ENCODE results near the gene MTHFD1. TPM values are rescaled to one million over a fixed set of nuclear protein-coding genes. Genes with fewer than 3 reads are reported as not detected.
A peak's percentile ranks its signal among the peaks of the same experiment; 100 is the strongest.

The MTHFD1 gene
- total RNA-seq, 2 donors from 2014 or later = 103 to 116 TPM

DNA sequence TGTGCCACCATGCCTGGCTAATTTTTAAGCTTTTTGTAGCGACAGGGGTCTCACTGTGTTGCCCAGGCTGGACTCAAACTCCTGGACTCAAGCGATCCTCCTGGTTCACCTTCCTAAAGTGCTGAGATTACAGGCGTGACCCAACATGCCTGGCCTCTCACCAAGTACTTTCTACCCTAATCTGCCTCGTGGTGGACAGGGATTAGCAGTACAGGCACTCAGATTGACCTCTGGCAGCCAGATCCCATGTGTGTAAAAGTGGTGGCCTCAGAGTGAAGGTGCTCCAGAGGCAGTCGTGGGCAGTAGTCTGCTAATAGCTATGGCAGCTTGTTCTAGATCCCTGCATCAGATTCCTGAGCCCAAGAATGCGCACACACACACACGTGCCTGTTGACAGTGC, 30.9 kb downstream of the MTHFD1 start:
- H3K36me3 Mint-ChIP-seq (ENCODE audit: low read depth) = peaks cover 79% of the 10 kb centered on the region
- 91 to 92% methylated on average over 5 to 7 of the region's 7 CpGs for WGBS, 2 experiments (ENCODE audit: insufficient coverage in 1 of 2, insufficient read length in 1 of 2)
- H3K4me1 ChIP-seq (ENCODE audit: control insufficient read depth, insufficient read depth, low read length) = no peaks in the 10 kb centered on the region
- H3K27ac ChIP-seq (ENCODE audit: low read depth, low read length) = no peak overlapping the region
- no peak overlapping the region for H3K4me3 Mint-ChIP-seq
- peak overlapping the region; percentile 16 for H3K27ac Mint-ChIP-seq
- H3K4me1 Mint-ChIP-seq = no peaks in the 10 kb centered on the region
- no peaks in the 10 kb centered on the region for H3K9me3 Mint-ChIP-seq
- no peak overlapping the region for H3K4me3 ChIP-seq (ENCODE audit: low read length)
- TF ChIP-seq, protein P1, sequence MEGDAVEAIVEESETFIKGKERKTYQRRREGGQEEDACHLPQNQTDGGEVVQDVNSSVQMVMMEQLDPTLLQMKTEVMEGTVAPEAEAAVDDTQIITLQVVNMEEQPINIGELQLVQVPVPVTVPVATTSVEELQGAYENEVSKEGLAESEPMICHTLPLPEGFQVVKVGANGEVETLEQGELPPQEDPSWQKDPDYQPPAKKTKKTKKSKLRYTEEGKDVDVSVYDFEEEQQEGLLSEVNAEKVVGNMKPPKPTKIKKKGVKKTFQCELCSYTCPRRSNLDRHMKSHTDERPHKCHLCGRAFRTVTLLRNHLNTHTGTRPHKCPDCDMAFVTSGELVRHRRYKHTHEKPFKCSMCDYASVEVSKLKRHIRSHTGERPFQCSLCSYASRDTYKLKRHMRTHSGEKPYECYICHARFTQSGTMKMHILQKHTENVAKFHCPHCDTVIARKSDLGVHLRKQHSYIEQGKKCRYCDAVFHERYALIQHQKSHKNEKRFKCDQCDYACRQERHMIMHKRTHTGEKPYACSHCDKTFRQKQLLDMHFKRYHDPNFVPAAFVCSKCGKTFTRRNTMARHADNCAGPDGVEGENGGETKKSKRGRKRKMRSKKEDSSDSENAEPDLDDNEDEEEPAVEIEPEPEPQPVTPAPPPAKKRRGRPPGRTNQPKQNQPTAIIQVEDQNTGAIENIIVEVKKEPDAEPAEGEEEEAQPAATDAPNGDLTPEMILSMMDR (conservative IDR thresholded peaks at IDR 0.05) = no peak
- no peaks in the 10 kb centered on the region for H3K9me3 ChIP-seq (ENCODE audit: control insufficient read depth, low read length)
- H3K9ac ChIP-seq (ENCODE audit: extremely low read depth, low read length, poor library complexity, severe bottlenecking) = no peak overlapping the region
- H3K27me3 Mint-ChIP-seq (ENCODE audit: insufficient read depth) = no peaks in the 10 kb centered on the region
- H3K27me3 ChIP-seq (ENCODE audit: control insufficient read depth, insufficient read depth, low read length, poor library complexity, severe bottlenecking) = no peaks in the 10 kb centered on the region
- DNase-seq = no peak
- H3K36me3 ChIP-seq (ENCODE audit: control insufficient read depth, insufficient read depth, low read length) = peaks cover 59% of the 10 kb centered on the region

DNA sequence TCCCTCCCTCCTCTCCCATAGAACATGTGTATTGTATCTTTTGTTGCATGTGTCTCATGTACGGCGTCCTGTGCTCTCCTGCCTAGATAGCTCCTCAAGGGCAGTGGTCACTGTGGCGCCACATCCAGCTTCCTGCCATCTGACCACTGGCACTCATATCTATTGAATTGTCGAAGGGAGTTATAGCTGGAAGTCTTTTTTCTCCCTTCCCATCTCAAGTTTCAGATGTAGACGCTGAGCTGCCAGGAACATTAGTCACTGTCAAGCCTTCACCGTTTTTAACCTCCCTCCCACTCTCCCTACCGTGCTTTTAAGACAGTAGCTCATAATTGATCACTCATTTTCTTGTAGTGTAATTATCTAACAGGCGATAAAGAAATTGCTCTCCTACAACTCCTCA, 33.0 kb downstream of the MTHFD1 start:
- no peak overlapping the region for H3K4me3 ChIP-seq (ENCODE audit: low read length)
- H3K36me3 Mint-ChIP-seq (ENCODE audit: low read depth) = peaks cover 83% of the 10 kb centered on the region
- H3K9me3 ChIP-seq (ENCODE audit: control insufficient read depth, low read length) = no peaks in the 10 kb centered on the region
- no peaks in the 10 kb centered on the region for H3K4me1 Mint-ChIP-seq
- H3K4me1 ChIP-seq (ENCODE audit: control insufficient read depth, insufficient read depth, low read length) = no peaks in the 10 kb centered on the region
- no peaks in the 10 kb centered on the region for H3K27me3 ChIP-seq (ENCODE audit: control insufficient read depth, insufficient read depth, low read length, poor library complexity, severe bottlenecking)
- H3K36me3 ChIP-seq (ENCODE audit: control insufficient read depth, insufficient read depth, low read length) = peaks cover 59% of the 10 kb centered on the region
- DNase-seq = no peak
- WGBS, 2 experiments (ENCODE audit: insufficient coverage in 1 of 2, insufficient read length in 1 of 2) = 80 to 85% methylated on average over 3 to 7 of the region's 8 CpGs
- H3K27ac Mint-ChIP-seq = no peak overlapping the region
- no peak overlapping the region for H3K9ac ChIP-seq (ENCODE audit: extremely low read depth, low read length, poor library complexity, severe bottlenecking)
- H3K27ac ChIP-seq (ENCODE audit: low read depth, low read length) = no peak overlapping the region
- TF ChIP-seq, protein P1 (conservative IDR thresholded peaks at IDR 0.05) = no peak
- no peaks in the 10 kb centered on the region for H3K27me3 Mint-ChIP-seq (ENCODE audit: insufficient read depth)
- no peak overlapping the region for H3K4me3 Mint-ChIP-seq
- no peaks in the 10 kb centered on the region for H3K9me3 Mint-ChIP-seq

DNA sequence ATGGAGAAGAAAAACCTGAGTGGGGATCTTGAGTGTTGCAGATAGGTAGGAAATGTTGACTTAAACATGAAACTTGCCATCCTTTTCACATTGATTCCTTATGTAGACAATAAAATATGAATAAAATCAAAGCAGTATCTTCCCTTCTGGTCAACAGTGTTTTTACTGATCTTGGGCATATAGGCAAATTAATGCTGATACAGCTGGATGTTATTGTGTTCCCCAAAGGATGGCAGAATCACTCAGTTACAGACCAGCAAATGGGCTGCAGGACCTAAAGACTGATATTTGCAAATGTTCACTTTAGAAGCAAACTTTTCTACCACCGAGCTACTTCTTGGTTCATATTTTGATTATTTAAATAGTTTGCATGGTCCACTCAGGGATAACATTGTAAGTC, 33.9 kb downstream of the MTHFD1 start:
- Histone ChIP-seq H3K36me3 (ENCODE audit: control insufficient read depth, insufficient read depth, low read length) (peaks cover 52% of the 10 kb centered on the region), H3K27me3 (ENCODE audit: control insufficient read depth, insufficient read depth, low read length, poor library complexity, severe bottlenecking) (no peaks in the 10 kb centered on the region), H3K9ac (ENCODE audit: extremely low read depth, low read length, poor library complexity, severe bottlenecking) (no peak overlapping the region), H3K4me1 (ENCODE audit: control insufficient read depth, insufficient read depth, low read length) (no peaks in the 10 kb centered on the region), H3K4me3 (ENCODE audit: low read length) (no peak overlapping the region), H3K27ac (ENCODE audit: low read depth, low read length) (no peak overlapping the region), H3K9me3 (ENCODE audit: control insufficient read depth, low read length) (no peaks in the 10 kb centered on the region)
- 100% methylated on average over 1 of the region's 1 CpG; no CpG with 5 or more reads in 1 of the 2 experiments for WGBS, 2 experiments (ENCODE audit: insufficient coverage in 1 of 2, insufficient read length in 1 of 2)
- H3K36me3 Mint-ChIP-seq (ENCODE audit: low read depth) = peaks cover 81% of the 10 kb centered on the region
- no peaks in the 10 kb centered on the region for H3K4me1 Mint-ChIP-seq
- no peak overlapping the region for H3K4me3 Mint-ChIP-seq
- no peak for DNase-seq
- no peak overlapping the region for H3K27ac Mint-ChIP-seq
- no peaks in the 10 kb centered on the region for H3K27me3 Mint-ChIP-seq (ENCODE audit: insufficient read depth)
- TF ChIP-seq, protein P1 (conservative IDR thresholded peaks at IDR 0.05) = no peak
- H3K9me3 Mint-ChIP-seq = no peaks in the 10 kb centered on the region
